22Rv1 (cell line): Measurements from ENCODE around the gene TEKT5.

Experiments used
- H3K27ac ChIP-seq: fragments of 450-650 bp; 2 replicates; pipeline ENCODE4 v1.5.1; 2017
- ZFX ChIP-seq: fragments of 450-650 bp; IDR thresholded peaks from 2 replicates; pipeline ENCODE4 v1.6.1; 2017; ENCODE audit warnings: antibody characterized with exemption, borderline replicate concordance
- TF ChIP-seq, protein P1 (sequence below): fragments of 450-650 bp; IDR thresholded peaks from 2 replicates; pipeline ENCODE4 v1.5.1; 2017; ENCODE audit warnings: mild to moderate bottlenecking

Gene TEKT5

DNA sequence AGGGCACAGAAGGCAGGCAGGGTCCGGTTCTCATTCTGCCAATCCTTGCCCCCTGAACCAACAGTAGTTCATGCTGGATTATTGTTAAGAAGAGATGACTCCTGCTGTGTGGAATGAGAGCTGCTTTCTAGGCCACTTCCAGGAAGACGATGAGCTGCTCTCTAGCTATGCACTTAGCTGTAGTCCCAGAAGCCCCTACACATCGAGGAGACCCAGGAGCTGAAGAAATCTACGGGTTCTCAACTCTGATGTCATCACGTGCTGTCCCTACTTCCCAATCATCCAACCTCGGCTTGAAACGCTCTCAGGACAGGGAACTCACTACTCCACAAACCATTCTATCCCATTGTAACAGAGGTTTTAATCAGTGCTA is 85.3 kb downstream of the TEKT5 start:
- TF ChIP-seq ZFX, result no peak
- TF ChIP-seq, protein P1, sequence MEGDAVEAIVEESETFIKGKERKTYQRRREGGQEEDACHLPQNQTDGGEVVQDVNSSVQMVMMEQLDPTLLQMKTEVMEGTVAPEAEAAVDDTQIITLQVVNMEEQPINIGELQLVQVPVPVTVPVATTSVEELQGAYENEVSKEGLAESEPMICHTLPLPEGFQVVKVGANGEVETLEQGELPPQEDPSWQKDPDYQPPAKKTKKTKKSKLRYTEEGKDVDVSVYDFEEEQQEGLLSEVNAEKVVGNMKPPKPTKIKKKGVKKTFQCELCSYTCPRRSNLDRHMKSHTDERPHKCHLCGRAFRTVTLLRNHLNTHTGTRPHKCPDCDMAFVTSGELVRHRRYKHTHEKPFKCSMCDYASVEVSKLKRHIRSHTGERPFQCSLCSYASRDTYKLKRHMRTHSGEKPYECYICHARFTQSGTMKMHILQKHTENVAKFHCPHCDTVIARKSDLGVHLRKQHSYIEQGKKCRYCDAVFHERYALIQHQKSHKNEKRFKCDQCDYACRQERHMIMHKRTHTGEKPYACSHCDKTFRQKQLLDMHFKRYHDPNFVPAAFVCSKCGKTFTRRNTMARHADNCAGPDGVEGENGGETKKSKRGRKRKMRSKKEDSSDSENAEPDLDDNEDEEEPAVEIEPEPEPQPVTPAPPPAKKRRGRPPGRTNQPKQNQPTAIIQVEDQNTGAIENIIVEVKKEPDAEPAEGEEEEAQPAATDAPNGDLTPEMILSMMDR, result no peak
- no peak overlapping the region for H3K27ac ChIP-seq

DNA sequence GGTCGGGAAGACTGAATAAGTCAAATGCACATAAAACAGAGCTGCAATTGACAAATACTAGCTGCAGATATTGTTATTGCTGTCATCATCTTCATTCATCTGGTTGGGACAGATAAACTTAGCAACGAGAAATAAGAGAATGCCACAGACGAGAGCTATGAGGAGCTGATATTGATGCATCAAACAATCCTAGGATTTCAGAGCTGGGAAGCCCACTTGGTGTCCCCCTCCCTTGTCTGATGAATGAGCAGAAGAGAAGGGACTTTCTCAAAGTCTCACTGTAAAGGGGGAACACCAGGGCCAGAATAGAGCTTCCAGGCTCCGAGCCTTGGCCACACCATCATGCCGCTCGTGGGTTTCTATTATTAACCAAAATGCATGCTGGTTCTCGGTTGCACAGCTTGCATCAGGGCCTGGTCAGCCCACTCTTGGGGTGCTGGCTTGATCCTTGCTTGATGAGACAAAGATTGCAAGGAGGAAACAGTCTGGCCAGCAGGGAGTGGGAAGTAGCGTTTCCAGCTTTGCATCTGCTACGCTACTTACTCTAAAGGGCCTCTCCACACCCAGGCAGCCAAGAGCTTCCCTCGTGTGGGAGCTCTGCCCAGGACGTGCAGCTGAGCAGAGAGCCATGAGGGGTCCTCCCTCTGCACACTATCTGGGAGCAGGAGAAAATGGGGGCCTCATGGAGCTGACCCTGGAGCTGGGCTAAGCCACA is 85.9 kb downstream of the TEKT5 start:
- no peak for TF ChIP-seq ZFX
- TF ChIP-seq, protein P1, result no peak
- no peak overlapping the region for H3K27ac ChIP-seq

DNA sequence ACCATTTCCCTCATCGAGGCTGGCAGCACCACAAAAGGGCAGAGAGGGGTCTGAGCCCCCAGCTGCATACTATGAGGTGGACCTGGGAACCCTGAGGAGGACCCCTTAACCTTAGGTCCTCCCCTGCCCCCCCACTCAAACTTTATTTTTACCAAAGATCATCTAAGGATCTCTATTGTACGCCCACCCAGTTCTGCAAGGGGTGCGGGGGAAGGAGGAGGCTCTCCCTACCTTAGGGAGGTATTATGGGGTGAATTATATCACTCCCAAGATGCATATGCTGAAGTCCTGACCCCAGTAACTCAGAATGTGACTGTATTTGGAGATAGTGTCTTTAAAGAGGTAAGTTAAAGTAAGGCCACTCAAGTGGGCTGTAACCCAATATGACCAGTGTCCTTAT is 87.6 kb downstream of the TEKT5 start:
- TF ChIP-seq, protein P1, result no peak
- TF ChIP-seq ZFX, result no peak
- H3K27ac ChIP-seq, result no peak overlapping the region

DNA sequence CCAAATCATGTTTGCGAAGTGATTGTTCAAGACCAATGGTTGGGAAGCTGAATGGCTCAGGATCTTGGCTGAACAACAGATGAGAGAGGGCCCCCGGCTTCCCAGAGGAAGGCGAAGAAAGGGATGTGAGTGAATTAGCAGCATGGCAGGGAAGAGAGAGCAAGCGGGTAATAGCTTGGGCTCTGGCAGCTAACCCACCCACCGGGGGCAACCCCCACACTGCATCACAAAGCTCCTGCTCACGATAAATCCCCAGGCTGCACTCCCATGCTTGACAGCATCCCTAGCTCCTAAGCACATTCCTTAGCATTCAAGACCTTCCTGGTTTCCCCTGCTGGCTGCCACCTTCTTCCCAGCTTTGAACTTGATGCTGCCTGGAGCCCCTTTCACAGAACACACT is 88.1 kb downstream of the TEKT5 start:
- TF ChIP-seq, protein P1, result no peak
- no peak for TF ChIP-seq ZFX
- H3K27ac ChIP-seq, result no peak overlapping the region

DNA sequence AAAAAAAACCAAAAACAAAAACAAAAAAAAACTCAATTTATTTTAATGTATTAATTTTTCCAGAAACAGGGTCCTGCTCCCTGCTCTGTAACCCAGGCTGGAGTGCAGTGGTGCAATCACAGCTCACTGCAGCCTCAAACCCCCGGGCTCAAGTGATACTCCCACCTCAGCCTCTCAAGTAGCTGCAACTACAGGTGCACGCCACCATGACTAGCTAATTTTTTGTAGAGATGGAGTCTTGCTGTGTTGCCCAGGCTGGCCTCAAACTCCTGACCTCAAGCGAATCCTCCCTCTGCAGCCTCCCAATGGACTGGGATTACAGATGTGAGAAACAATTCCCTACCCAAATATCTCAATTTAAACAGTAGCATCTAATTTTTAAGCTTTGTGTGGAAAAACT is 89.1 kb downstream of the TEKT5 start:
- H3K27ac ChIP-seq, result no peak overlapping the region
- TF ChIP-seq, protein P1, result no peak

DNA sequence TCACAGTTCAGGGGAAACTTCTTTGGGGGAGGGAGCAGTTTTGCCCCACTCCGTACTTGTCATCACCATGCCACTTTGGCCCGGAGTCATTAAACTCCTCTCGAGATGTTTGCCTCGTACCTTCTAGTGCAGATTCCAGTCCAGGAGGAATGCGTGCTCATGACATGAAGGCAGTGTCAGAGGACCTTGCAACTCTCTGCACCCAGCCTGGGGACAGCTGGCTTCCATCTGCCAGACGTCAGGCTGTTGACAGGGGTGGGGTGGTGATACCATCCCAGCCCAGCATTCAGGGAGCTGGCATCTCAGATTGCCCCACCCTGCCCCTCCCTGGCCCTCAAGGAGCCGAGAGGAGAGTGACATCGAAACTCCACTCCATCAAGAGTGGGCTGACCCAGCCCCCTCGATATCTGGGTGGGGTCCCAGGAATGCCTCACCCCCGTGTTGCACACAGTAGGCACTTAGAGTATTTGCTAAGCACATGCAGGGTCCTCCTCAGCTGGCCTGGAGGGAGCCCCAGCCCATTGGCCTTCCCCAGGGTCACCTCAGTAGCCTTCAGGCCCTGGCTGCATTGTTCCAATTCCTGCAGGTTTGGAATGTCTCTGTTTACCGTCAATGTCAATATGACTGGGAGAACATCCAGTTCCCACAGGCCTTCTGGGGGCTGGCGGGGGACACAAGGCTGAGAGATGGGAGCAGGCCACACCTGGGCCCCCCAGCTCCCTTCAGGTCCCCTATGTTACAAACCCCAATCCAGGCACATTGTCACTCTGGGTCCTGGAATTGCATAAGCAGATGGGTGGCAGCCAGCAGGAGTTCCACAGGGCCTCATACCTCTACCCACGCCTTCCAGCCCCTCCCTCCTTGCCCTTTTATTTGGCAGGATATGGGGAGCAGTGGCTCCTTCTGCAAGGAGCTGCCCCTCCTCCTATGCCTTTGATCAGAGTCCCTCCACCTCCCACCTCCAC is 93.0 kb downstream of the TEKT5 start:
- H3K27ac ChIP-seq, result no peak overlapping the region
- TF ChIP-seq, protein P1, result no peak
- no peak for TF ChIP-seq ZFX
